LNCaP clone FGC (cell line): Measurements from ENCODE around the gene CFAP73.
"Not testable (repeated sequence)": the region's sequence is repeated elsewhere in the genome, so short reads cannot be mapped to it uniquely, and the experiment has no call there.

Experiments
- DNase-seq: peaks from one replicate; pipeline ENCODE4 v3.0.0-alpha.2; 2011; ENCODE audit warnings: low read depth
- H3K4me3 ChIP-seq: 2 replicates; pipeline ENCODE4 v1.5.1; 2011; ENCODE audit warnings: mild to moderate bottlenecking, low read depth, low read length, control low read depth
- TF ChIP-seq, protein P1 (sequence below): IDR thresholded peaks from 2 replicates; pipeline ENCODE4 v1.5.1; 2012; ENCODE audit warnings: mild to moderate bottlenecking; ENCODE audit not compliant: control insufficient read depth, insufficient read depth; ENCODE audit errors: extremely low read depth

CFAP73 gene

DNA sequence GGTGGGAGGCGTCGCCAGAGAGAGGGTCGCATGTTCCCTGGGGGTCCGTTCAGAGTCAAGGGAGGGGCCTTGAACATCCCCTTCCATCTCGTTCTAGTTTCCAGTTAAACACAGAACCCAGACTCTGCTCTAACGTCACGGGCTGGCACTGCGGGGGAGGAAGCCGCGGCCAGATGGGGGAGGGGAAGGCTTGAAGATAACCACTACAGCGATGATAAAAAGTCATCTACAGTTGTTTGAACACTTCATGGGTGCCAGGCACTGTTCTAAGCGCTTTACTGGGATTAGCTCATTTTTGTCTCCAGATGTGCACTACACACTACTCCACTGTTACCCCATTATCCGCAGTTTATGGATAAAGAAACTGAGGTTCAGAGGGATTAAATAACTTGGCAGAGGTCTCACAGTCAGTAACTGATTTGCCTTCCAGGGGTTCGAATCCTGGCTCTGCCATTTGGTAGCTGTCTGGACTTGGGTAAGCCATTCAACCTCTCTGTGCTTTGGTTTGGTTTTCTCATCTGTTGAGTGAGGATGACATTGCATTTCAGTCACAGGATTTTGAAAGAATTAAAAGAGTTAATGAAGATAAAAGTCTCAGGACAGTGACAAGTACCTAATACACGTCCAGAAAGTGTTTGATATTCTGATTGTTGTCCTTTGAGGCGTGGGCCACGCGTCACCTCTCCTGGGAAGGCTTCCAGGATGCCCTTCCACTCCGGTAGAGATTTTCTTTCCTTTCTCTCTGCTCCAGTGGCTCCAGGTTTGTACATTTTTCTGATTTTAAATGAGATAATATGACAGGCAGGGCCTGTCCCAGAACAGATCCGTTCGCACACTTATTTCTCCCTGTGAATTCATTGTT, 13.2 kb upstream of the CFAP73 start:
- TF ChIP-seq, protein P1, sequence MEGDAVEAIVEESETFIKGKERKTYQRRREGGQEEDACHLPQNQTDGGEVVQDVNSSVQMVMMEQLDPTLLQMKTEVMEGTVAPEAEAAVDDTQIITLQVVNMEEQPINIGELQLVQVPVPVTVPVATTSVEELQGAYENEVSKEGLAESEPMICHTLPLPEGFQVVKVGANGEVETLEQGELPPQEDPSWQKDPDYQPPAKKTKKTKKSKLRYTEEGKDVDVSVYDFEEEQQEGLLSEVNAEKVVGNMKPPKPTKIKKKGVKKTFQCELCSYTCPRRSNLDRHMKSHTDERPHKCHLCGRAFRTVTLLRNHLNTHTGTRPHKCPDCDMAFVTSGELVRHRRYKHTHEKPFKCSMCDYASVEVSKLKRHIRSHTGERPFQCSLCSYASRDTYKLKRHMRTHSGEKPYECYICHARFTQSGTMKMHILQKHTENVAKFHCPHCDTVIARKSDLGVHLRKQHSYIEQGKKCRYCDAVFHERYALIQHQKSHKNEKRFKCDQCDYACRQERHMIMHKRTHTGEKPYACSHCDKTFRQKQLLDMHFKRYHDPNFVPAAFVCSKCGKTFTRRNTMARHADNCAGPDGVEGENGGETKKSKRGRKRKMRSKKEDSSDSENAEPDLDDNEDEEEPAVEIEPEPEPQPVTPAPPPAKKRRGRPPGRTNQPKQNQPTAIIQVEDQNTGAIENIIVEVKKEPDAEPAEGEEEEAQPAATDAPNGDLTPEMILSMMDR = no peak
- no peak for DNase-seq
- no peak overlapping the region for H3K4me3 ChIP-seq

DNA sequence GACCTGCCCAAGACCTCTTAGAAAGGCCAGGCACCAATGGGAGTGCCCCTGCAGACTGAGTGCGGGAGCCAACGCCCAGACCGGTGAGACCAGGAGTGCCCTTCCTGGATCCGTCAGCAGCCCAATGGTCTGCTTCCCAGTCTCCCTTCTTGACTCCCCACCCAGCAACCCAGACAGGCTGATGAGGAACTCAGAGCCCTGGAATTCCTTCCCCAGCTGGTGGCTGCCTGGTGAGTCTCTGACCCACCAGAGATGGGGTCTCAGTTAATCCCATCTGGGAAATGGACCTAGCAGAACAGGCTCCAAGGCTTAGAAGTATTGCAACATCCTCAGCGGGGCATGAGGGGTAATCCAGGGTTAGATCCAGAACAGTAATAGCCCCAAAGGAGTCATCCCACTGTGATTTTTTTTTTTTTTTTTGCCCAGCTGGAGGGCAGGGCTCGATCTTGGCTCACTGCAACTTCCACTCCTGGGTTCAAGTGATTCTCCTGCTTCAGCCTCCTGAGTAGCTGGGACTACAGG, 12.5 kb upstream of the CFAP73 start:
- TF ChIP-seq, protein P1 = no peak
- no peak overlapping the region for H3K4me3 ChIP-seq
- DNase-seq = no peak

DNA sequence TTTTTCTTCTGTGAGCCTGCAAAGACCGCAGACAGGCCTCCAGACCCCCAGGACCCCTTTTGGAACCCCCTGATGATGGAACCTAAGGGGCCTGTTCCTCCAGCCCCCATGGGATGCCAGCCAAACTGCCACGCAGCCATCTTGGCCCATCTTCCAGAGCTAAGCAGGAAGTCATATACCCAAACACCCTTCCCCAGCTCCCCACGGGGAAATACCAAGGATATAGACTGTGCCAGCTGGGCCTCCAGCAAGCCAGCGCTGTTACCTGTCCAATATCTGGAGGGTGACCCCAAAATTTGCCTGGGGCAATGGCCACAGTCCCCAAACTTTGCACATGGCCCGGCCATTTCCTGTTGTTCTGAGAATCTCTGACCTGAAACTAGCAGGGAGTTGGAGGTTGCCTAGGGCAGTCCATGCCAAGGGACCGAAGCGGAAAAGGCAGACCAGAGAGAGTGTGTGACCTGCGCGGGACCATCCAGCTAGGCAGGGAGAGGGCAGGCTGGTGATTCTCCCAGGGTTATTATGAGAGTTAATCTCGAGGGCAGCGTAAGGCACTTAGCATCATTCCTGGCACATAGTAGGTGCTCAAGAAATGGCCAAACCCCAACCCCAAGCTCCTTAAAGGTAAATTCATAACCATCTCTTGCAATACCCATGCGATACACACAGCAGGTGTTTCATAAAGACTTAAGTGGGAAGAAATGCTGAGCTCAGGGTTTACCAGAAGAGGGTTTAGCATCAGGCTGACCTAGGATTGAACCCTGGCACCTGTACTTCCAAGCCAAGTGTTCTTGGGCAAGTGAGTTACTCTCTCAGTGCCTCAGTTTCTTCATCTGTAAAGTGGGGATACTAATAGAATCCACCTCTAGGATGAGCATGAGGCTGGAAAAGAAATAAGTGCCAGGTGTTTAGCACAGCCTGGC, 11.4 kb upstream of the CFAP73 start:
- DNase-seq = no peak
- TF ChIP-seq, protein P1 = no peak
- H3K4me3 ChIP-seq = no peak overlapping the region

DNA sequence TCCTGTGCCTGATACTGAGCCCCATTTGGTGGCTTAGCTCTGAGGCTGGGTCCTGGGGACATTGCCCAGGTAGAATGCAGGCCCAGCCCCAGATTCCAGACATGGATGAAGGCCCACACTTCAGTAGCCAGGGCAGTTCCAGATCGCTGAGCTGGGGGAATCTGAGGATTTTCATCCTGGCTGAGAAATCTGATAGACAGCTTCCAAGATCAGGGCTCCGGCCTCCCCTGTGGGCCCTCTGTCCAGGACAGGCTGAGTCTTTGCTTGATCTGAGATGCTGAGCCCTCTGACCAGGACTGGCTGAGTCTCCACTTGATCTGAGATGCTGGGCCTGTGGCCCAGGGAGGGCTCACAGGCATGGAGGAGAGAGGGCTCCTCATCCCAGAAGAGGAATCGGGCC, 10.7 kb upstream of the CFAP73 start:
- TF ChIP-seq, protein P1 = no peak
- H3K4me3 ChIP-seq = no peak overlapping the region
- DNase-seq = no peak

DNA sequence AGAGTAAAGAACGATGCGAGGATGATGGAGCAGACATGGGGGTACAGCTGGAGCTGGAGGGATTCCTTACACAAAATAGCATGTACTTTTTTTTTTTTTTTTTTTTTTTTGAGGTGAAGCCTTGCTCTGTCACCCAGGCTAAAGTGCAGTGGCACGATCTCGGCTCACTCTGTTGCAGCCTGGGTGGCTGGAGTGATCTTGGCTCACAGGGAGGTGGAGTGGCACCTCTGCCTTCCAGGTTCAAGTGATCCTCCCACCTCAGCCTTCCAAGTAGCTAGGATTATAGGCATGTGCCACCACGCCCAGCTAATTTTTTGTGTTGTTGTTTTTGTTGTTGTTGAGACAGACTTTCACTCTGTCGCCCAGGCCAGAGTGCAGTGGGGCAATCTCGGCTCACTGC, 8.8 kb upstream of the CFAP73 start:
- H3K4me3 ChIP-seq = no peak overlapping the region
- no peak for DNase-seq
- TF ChIP-seq, protein P1 = no peak

DNA sequence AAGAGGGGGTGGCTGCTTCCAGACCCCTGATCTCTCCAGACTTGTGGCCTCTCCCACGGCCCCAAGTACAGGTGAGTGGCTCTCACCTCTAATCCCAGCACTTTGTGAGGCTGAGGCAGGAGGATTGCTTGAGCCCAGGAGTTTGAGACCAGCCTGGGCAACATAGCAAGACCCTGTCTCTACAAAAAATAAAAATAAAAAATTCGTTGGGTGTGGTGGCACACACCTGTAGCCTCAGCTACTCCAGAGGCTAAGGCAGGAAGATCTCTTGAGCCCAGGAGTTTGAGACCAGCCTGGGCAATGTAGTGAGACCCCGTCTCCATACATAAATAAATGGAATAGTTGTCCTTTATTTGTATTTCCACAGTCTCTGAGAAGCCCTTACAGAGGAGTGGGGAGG, 7.8 kb upstream of the CFAP73 start:
- DNase-seq = not testable (repeated sequence)

More for the DNA sequence above, 7.8 kb upstream of the CFAP73 start:
- H3K4me3 ChIP-seq = not testable (repeated sequence)
